ENCODE measurements around the gene SYNDIG1.

DNA sequence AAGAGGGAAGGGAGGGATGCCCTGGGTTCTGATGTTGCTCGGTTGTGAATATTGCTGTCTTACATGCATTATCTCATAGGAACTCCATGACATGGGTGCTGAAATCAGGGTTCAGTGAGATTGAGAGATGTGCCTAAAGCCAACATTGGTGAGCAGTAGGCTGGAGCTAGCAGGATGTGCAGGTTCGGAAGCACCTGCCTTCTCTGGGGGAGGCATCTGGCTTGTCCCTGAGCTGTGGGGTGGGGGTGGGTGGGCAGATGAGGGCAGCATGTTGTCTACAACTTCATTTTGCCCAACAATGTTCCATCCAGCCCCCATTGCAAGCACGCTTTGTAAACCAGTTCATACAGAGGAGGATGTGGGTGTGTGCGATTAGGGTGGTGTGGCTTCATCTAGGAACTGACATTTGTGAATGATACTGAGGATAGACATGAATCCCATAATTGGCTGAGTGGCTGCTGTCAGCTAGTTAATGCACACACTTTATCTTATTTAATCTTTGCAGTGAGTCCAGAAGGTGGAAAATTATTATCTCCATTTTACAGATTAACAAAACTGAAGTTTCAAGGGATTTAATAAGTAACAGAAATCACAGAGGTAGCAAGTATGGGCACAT, 119.4 kb downstream of the SYNDIG1 start:
- TF ChIP-seq, protein P1, sequence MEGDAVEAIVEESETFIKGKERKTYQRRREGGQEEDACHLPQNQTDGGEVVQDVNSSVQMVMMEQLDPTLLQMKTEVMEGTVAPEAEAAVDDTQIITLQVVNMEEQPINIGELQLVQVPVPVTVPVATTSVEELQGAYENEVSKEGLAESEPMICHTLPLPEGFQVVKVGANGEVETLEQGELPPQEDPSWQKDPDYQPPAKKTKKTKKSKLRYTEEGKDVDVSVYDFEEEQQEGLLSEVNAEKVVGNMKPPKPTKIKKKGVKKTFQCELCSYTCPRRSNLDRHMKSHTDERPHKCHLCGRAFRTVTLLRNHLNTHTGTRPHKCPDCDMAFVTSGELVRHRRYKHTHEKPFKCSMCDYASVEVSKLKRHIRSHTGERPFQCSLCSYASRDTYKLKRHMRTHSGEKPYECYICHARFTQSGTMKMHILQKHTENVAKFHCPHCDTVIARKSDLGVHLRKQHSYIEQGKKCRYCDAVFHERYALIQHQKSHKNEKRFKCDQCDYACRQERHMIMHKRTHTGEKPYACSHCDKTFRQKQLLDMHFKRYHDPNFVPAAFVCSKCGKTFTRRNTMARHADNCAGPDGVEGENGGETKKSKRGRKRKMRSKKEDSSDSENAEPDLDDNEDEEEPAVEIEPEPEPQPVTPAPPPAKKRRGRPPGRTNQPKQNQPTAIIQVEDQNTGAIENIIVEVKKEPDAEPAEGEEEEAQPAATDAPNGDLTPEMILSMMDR (IDR thresholded peaks at IDR 0.05) = no peak
- no peak for TF ChIP-seq POLR2A (IDR thresholded peaks at IDR 0.05)

All from body of pancreas (tissue), 4 donors.